ENCODE measurements around the gene GASK1A.

DNA sequence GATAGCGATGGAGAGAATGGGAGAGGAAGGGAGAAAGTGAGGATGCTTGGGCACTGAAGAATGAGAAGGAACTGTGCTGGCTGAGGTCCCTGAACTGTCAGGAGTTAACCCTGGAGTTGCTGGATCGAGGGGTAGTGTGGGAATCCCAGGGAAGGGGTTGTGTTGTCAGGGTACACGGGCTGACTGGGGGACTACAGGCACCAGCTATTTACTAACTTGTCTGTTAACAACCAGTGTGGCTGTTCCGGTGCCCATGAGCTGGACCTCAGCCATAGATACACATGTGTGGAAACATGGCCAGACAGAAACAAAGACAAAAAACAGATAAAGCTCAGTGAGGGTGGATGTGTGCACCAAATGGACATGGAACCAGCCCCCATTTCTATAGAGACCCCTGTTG, 55.1 kb downstream of the GASK1A start:
- TF ChIP-seq, protein P1, sequence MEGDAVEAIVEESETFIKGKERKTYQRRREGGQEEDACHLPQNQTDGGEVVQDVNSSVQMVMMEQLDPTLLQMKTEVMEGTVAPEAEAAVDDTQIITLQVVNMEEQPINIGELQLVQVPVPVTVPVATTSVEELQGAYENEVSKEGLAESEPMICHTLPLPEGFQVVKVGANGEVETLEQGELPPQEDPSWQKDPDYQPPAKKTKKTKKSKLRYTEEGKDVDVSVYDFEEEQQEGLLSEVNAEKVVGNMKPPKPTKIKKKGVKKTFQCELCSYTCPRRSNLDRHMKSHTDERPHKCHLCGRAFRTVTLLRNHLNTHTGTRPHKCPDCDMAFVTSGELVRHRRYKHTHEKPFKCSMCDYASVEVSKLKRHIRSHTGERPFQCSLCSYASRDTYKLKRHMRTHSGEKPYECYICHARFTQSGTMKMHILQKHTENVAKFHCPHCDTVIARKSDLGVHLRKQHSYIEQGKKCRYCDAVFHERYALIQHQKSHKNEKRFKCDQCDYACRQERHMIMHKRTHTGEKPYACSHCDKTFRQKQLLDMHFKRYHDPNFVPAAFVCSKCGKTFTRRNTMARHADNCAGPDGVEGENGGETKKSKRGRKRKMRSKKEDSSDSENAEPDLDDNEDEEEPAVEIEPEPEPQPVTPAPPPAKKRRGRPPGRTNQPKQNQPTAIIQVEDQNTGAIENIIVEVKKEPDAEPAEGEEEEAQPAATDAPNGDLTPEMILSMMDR (IDR thresholded peaks at IDR 0.05; ENCODE audit: low read depth, low read length), result no peak
- TF ChIP-seq EZH2phosphoT487 (IDR thresholded peaks at IDR 0.05; ENCODE audit: low read depth), result no peak

All from OCI-LY3 (cell line).